Measurements from ENCODE around the gene ARHGAP31. TPM values are rescaled to one million over a fixed set of nuclear protein-coding genes. Genes with fewer than 3 reads are reported as not detected.

The ARHGAP31 gene
- total and polyA plus RNA-seq, 2 of the 8 experiments (the other 6 are each of a cell fraction or from before 2014, with no cell fraction given) = 1.1 to 7.6 TPM

GRCh38 chr3:119261055-119261454 lies 33.1 kb upstream of the ARHGAP31 start:
- Histone ChIP-seq H3K9me3 (ENCODE audit: insufficient read depth in 2 of 2, low read depth in 1 of 2, low read length in 1 of 2) (no peaks in the 10 kb centered on the region), H3K4me2 (ENCODE audit: insufficient read depth in 1 of 2, low read depth in 2 of 2, low read length in 2 of 2) (no peak overlapping the region), H3K4me3 (ENCODE audit: extremely low read depth in 1 of 4, insufficient read depth in 2 of 4, low read depth in 3 of 4, low read length in 4 of 4) (no peak overlapping the region), H2BK20ac (ENCODE audit: low read length) (peak overlapping the region; percentile 2; the same call in 1 of the 2 replicates), H3K23ac (ENCODE audit: insufficient read length) (no peak overlapping the region), H3K23me2 (ENCODE audit: low read depth, low read length) (no peaks in the 10 kb centered on the region), H2AK5ac (ENCODE audit: low read depth, low read length) (no peak overlapping the region), H4K20me1 (replicated peaks in 1 of 2; ENCODE audit: control insufficient read depth in 1 of 2, insufficient read depth in 2 of 2, low read length in 2 of 2) (no peaks in the 10 kb centered on the region), H3K36me3 (ENCODE audit: control insufficient read depth in 2 of 4, insufficient read depth in 4 of 4, low read length in 3 of 4) (no peaks in the 10 kb centered on the region), H4K8ac (ENCODE audit: extremely low read depth, insufficient read depth, low read length) (no peak overlapping the region), H3K27me3 (replicated peaks in 1 of 4; ENCODE audit: control insufficient read depth in 3 of 4, extremely low read depth in 1 of 4, insufficient read depth in 3 of 4, low read length in 3 of 4) (no peaks in the 10 kb centered on the region; a peak in 2 of 7 replicates), H3K79me1 (ENCODE audit: low read depth, low read length) (no peaks in the 10 kb centered on the region), H2BK12ac (ENCODE audit: low read depth, low read length) (peak overlapping the region; percentile 0; the same call in 1 of the 2 replicates), H3K27ac (ENCODE audit: low read depth, low read length) (no peak overlapping the region), H3K18ac (ENCODE audit: extremely low read depth, low read length) (no peak overlapping the region), H3K56ac (replicated peaks; ENCODE audit: insufficient read length, low read depth, low read length) (no peak overlapping the region), H3K4me1 (replicated peaks in 1 of 4; ENCODE audit: control insufficient read depth in 3 of 4, insufficient read depth in 4 of 4, low read length in 3 of 4) (peaks cover 0 to 8% (median 6%) of the 10 kb centered on the region in 4 experiments; a peak in 3 of 7 replicates), H3K4ac (replicated peaks; ENCODE audit: insufficient read length, low read depth, low read length) (no peak overlapping the region), H3K79me2 (ENCODE audit: control insufficient read depth in 1 of 2, insufficient read depth in 2 of 2, low read length in 2 of 2) (no peaks in the 10 kb centered on the region), H4K91ac (replicated peaks; ENCODE audit: insufficient read length, low read length) (no peak overlapping the region), H2BK120ac (replicated peaks; ENCODE audit: low read depth, low read length) (no peak overlapping the region), H2AFZ (ENCODE audit: low read length) (peak overlapping the region; percentile 36; the same call in 1 of the 2 replicates), H2BK5ac (ENCODE audit: low read depth, low read length) (no peak overlapping the region), H2BK15ac (ENCODE audit: low read length) (no peak overlapping the region), H3K14ac (ENCODE audit: insufficient read length) (no peak overlapping the region), H4K5ac (ENCODE audit: insufficient read length, low read depth, low read length) (no peak overlapping the region), H3K9ac (replicated peaks in 1 of 4; ENCODE audit: extremely low read depth in 1 of 4, low read depth in 3 of 4, low read length in 3 of 4) (no peak overlapping the region)
- FAIRE-seq = no peak
- DNase-seq (ENCODE audit: low read depth in 1 of 2, low spot score in 2 of 2) = no peak
- WGBS, 2 experiments (ENCODE audit: extremely low coverage in 1 of 2, insufficient coverage in 1 of 2, insufficient read length in 1 of 2, insufficient replicate concordance in 2 of 2, low coverage in 1 of 2, low lambda C conversion rate in 2 of 2, missing lambda C conversion rate in 1 of 2) = 71% methylated on average over 6 of the region's 6 CpGs; no CpG with 5 or more reads in 1 of the 2 experiments
- ChIA-PET POLR2A (ENCODE audit: partially characterized antibody) (no interaction called here), CTCF (ENCODE audit: partially characterized antibody) (no interaction called here)
- no peak for TF ChIP-seq KDM4A (IDR thresholded peaks at IDR 0.05; ENCODE audit: low read depth, low read length, severe bottlenecking)
- TF ChIP-seq RNF2 (IDR thresholded peaks at IDR 0.05; ENCODE audit: borderline replicate concordance, low read depth, low read length, missing control alignments, poor library complexity, severe bottlenecking) = no peak
- TF ChIP-seq JUN (IDR thresholded peaks at IDR 0.05; ENCODE audit: low read depth, low read length) = no peak
- TF ChIP-seq SP4 (IDR thresholded peaks at IDR 0.05; ENCODE audit: low read length) = no peak
- no peak for TF ChIP-seq GABPA (IDR thresholded peaks at IDR 0.05; ENCODE audit: borderline replicate concordance, insufficient read depth, low read length)
- no peak for TF ChIP-seq ATF2 (IDR thresholded peaks at IDR 0.05; ENCODE audit: low read length)
- TF ChIP-seq EP300 (IDR thresholded peaks at IDR 0.05; ENCODE audit: borderline replicate concordance in 1 of 2, low read depth in 2 of 2, low read length in 2 of 2) = no peak
- TF ChIP-seq RFX5 (IDR thresholded peaks at IDR 0.05; ENCODE audit: borderline replicate concordance, low read depth, low read length) = no peak
- no peak for TF ChIP-seq RXRA (IDR thresholded peaks at IDR 0.05; ENCODE audit: insufficient read depth, low read depth, low read length)

All from H1 (cell line).